Measurements from ENCODE around the gene SUPT20H. TPM values are rescaled to one million over a fixed set of nuclear protein-coding genes. Genes with fewer than 3 reads are reported as not detected.

SUPT20H gene
- total and polyA plus RNA-seq, 2 of the 13 experiments (the other 11 are each of a cell fraction or from before 2014, with no cell fraction given), result 35.0 to 63.6 TPM

DNA sequence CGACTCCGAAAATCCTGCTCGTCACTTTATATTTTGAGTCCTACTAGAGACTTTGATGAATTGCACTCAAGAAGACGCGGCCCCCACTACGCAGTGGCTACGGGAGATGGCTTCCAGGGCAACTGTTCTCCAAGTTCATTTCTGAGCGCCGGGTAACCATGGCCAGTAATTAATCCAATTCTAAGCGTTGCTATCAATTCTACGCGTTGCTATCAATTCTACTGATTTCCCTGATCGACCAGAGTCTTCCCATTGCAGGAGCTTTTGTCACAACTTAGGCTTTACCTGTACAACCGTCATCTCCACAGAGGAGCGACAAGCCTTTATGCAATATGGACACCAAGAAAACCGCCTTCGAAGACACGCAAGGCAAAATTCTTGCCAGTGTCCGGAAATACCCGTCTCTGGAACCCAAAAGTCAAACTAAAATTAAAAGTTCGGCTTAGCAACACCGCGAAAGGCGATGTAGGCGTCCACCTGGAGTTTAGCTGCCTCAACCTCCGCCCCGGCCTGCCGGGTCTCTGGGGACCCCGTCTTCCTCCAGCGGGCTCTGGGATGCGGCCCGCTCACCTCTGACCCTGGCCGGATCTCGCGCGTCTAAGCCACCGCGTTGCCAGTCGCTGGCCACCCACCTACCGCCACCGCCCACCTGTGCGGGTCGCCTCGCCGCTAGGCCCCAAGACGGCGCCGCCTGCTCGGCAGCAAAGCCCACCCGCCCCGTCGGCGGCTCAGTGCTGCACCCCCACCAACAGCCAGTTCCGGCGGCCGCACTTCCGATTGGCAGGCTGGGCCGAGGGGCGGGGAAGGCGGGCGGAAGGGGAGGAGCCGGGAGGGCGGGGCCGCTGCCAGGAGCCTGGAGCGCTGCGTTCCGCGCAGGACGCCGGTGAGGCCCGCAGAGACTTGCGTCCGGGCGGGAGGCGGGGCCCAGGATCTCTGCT, at the start of gene SUPT20H (continued):
- TF ChIP-seq TMF1 (CRISPR knock-in tag; IDR thresholded peaks at IDR 0.05; ENCODE audit: low read depth) (peak; percentile 46; the same call in 1 of the 2 replicates), ZFP41 (CRISPR knock-in tag; IDR thresholded peaks at IDR 0.05; ENCODE audit: borderline replicate concordance) (no peak), TAF15 (IDR thresholded peaks at IDR 0.05; ENCODE audit: low read depth, low read length, poor library complexity, severe bottlenecking) (no peak), ZNF460 (CRISPR knock-in tag; IDR thresholded peaks at IDR 0.05; ENCODE audit: borderline replicate concordance) (no peak), ZFP36L1 (CRISPR knock-in tag; IDR thresholded peaks at IDR 0.05) (no peak), PHF8 (CRISPR knock-in tag; IDR thresholded peaks at IDR 0.05) (peak; percentile 97), ZNF232 (CRISPR knock-in tag; IDR thresholded peaks at IDR 0.05; ENCODE audit: borderline replicate concordance) (peak; percentile 37; the same call in 1 of the 2 replicates), NR2C2 (CRISPR knock-in tag; IDR thresholded peaks at IDR 0.05; ENCODE audit: borderline replicate concordance) (peak; percentile 89), POLR2G (IDR thresholded peaks at IDR 0.05; ENCODE audit: low read depth, low read length) (peak; percentile 83), ZFP36 (IDR thresholded peaks at IDR 0.05; ENCODE audit: borderline replicate concordance, low read depth, low read length, partially characterized antibody) (no peak), HDAC2 (CRISPR knock-in tag; IDR thresholded peaks at IDR 0.05) (no peak), ZNF619 (CRISPR knock-in tag; IDR thresholded peaks at IDR 0.05) (peak; percentile 80; the same call in 1 of the 2 replicates), ZKSCAN1 (IDR thresholded peaks at IDR 0.05; ENCODE audit: low read length) (no peak), SP1 (IDR thresholded peaks at IDR 0.05) (no peak), SP1 (CRISPR knock-in tag; IDR thresholded peaks at IDR 0.05) (peak; percentile 90), KAT7 (CRISPR knock-in tag; IDR thresholded peaks at IDR 0.05; ENCODE audit: borderline replicate concordance) (peak; percentile 77; the same call in 1 of the 2 replicates), JUN (CRISPR knock-in tag; IDR thresholded peaks at IDR 0.05) (0 out of 2 replicates have a peak, but pooled peaks have one; percentile 39), IKZF4 (CRISPR knock-in tag; IDR thresholded peaks at IDR 0.05; ENCODE audit: borderline replicate concordance, low read depth, not compliant biosample characterization) (peak; percentile 37), MTF2 (CRISPR knock-in tag; IDR thresholded peaks at IDR 0.05; ENCODE audit: borderline replicate concordance) (no peak), GABPA (IDR thresholded peaks at IDR 0.05; ENCODE audit: low read depth, low read length) (peak; percentile 84), GABPA (CRISPR knock-in tag; IDR thresholded peaks at IDR 0.05; ENCODE audit: low read depth) (peak; percentile 85), MTA3 (CRISPR knock-in tag; IDR thresholded peaks at IDR 0.05) (no peak), ZNF781 (CRISPR knock-in tag; IDR thresholded peaks at IDR 0.05; ENCODE audit: borderline replicate concordance, not compliant biosample characterization) (no peak)
- TF ChIP-seq, protein P1, sequence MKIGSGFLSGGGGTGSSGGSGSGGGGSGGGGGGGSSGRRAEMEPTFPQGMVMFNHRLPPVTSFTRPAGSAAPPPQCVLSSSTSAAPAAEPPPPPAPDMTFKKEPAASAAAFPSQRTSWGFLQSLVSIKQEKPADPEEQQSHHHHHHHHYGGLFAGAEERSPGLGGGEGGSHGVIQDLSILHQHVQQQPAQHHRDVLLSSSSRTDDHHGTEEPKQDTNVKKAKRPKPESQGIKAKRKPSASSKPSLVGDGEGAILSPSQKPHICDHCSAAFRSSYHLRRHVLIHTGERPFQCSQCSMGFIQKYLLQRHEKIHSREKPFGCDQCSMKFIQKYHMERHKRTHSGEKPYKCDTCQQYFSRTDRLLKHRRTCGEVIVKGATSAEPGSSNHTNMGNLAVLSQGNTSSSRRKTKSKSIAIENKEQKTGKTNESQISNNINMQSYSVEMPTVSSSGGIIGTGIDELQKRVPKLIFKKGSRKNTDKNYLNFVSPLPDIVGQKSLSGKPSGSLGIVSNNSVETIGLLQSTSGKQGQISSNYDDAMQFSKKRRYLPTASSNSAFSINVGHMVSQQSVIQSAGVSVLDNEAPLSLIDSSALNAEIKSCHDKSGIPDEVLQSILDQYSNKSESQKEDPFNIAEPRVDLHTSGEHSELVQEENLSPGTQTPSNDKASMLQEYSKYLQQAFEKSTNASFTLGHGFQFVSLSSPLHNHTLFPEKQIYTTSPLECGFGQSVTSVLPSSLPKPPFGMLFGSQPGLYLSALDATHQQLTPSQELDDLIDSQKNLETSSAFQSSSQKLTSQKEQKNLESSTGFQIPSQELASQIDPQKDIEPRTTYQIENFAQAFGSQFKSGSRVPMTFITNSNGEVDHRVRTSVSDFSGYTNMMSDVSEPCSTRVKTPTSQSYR (CRISPR knock-in tag; IDR thresholded peaks at IDR 0.05; ENCODE audit: borderline replicate concordance), result peak; percentile 71; the same call in 1 of the 2 replicates
- TF ChIP-seq, protein P2, sequence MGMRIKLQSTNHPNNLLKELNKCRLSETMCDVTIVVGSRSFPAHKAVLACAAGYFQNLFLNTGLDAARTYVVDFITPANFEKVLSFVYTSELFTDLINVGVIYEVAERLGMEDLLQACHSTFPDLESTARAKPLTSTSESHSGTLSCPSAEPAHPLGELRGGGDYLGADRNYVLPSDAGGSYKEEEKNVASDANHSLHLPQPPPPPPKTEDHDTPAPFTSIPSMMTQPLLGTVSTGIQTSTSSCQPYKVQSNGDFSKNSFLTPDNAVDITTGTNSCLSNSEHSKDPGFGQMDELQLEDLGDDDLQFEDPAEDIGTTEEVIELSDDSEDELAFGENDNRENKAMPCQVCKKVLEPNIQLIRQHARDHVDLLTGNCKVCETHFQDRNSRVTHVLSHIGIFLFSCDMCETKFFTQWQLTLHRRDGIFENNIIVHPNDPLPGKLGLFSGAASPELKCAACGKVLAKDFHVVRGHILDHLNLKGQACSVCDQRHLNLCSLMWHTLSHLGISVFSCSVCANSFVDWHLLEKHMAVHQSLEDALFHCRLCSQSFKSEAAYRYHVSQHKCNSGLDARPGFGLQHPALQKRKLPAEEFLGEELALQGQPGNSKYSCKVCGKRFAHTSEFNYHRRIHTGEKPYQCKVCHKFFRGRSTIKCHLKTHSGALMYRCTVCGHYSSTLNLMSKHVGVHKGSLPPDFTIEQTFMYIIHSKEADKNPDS (CRISPR knock-in tag; IDR thresholded peaks at IDR 0.05), result 0 out of 2 replicates have a peak, but pooled peaks have one; percentile 30
